HG03159 (cell line): ENCODE measurements around the gene TANGO6.
"Not testable (repeated sequence)": the region's sequence is repeated elsewhere in the genome, so short reads cannot be mapped to it uniquely, and the experiment has no call there.

ENCODE experiments used
- ATAC-seq: cut with Tn5 transposase; IDR thresholded peaks from one replicate; pipeline ENCODE4 v1.9.1; 2021; ENCODE audit warnings: mild to moderate bottlenecking, moderate library complexity; ENCODE audit not compliant: unreplicated experiment

Gene TANGO6

DNA sequence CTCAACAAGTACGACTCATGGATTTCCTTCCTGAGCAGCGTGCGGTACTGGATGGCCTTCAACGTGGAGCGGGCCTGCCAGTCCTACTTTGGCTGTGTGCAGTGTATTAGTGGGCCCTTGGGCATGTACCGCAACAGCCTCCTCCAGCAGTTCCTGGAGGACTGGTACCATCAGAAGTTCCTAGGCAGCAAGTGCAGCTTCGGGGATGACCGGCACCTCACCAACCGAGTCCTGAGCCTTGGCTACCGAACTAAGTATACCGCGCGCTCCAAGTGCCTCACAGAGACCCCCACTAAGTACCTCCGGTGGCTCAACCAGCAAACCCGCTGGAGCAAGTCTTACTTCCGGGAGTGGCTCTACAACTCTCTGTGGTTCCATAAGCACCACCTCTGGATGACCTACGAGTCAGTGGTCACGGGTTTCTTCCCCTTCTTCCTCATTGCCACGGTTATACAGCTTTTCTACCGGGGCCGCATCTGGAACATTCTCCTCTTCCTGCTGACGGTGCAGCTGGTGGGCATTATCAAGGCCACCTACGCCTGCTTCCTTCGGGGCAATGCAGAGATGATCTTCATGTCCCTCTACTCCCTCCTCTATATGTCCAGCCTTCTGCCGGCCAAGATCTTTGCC lies 271.1 kb downstream of the TANGO6 start:
- ATAC-seq, result no peak

GRCh38 chr16:69114976-69115355 lies 271.6 kb downstream of the TANGO6 start:
- ATAC-seq, result no peak

GRCh38 chr16:69115361-69115760 lies 272.0 kb downstream of the TANGO6 start:
- ATAC-seq, result no peak

DNA sequence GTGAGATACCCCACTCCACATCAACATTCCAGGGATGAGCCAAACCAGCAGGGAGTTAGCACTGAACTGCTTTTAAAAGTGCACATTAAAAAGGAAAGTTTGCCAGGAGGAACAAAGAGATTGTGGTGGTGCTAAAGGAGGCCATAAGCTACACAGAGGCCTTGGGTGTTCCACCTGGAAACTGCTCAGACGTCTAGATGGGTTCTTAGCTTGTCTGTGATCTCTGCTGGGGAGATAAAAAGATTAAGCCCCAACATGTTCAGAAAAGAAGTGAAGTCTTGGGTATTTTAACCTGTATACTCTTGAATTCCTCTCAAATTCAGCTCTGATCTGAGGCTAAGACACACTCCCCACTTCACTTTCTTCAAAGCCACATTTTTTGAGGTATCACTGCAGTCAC lies 272.5 kb downstream of the TANGO6 start:
- no peak for ATAC-seq

- no peak for ATAC-seq
These were observed 273.0 kb downstream of the TANGO6 start for GRCh38 chr16:69116256-69116875.

- ATAC-seq, result no peak
These were observed 273.6 kb downstream of the TANGO6 start for GRCh38 chr16:69116906-69117305.

DNA sequence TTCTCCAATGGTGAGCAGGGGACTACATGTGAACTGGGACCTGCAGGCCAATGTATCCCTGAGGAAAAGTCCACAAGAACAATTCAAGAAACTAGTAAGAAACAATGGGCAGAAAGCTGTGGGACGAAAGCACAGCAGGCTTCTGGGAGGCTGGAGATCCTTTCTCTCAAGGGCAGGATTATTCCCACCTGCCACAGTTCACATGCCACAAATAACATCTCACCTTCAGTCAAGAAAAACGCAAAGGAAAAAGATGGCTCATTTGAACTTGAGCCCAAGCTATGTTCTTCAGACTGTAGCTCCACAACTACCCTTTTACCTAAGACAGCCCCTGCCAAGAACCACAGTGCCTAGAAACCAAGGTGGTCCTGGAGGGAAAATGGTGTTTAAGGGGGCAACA lies 275.1 kb downstream of the TANGO6 start:
- no peak for ATAC-seq

DNA sequence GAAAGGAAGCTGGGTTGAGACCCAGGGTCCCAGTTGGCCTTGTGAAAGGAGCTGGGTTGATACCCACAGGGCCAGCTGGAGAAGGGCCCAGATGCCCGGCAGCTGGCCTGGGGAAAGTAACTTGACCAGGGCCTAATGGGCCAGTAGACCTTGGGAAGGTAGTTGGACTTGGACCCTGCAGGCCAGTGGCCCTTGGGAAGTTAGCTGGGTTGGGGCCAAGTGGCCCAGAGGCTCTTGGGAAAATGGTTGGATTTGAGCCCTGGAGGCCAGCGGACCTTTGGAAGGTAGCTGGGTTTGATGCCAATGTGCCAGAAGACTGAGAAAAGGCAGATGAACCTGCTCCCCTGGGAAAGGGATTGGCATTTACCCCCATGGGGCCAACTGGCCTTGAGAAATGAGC lies 275.7 kb downstream of the TANGO6 start:
- no peak for ATAC-seq

DNA sequence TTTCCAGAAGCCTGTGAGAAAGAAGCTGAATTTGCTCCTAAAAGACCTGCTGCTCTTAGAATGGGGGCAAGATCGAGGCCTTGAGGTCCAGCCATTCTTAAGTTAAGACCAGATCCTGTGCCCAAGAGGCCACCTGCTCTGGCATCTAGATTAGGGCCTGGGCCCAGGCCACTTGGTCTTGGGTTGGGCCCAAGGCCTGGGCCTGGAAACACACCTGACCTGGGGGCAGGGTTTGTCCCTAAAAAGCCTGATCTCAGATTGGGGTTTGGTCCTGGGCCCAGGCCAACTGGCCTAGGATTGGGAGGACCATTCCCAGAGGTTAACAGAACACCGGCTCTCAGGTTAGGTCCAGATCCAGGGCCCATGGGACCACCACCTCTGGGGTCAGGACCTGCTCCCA lies 276.2 kb downstream of the TANGO6 start:
- no peak for ATAC-seq

DNA sequence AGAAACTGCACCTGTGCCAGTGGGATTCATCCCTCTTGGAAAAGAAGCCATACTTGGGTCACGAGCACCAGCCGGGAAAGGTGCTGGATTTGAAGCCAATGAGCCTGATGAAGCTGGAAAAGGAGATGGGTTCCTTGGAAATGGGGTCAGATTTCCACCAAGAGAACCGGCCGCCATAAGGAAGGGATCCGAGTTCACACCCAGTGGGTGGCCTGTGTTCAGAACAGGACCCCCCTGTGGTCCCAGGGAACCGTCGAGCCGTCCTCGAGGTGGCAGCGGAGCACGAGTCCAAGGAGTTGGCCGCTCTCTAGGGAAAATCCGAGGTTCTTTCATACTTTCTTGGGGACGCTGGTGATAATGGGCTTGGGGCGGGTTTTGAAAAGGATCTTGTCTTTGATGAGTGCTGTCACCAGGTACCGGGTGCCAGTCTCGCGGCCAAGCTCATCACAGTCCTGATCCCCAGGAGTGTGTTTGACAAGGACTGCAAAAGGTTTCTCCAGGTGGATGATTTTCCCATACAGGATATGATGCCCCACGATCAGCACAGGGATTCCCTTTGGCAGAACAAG lies 276.8 kb downstream of the TANGO6 start:
- no peak for ATAC-seq

DNA sequence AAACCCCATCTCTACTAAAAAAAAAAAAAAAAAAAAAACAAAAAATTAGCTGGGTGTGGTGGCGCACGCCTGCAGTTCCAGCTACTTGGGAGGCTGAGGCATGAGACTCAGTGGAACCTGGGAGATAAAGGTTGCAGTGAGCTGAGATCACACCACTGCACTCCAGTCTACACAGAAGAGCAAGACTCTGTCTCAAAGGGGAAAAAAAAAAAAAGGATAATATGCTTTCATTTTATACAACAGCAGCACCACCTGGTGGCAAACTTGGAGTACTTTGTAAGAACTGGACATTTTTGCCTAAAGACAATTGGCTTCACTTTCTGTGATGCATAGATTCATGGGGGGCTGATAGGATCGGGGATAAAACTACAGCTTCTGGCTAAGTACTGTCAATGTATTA lies 280.6 kb downstream of the TANGO6 start:
- ATAC-seq, result no peak

DNA sequence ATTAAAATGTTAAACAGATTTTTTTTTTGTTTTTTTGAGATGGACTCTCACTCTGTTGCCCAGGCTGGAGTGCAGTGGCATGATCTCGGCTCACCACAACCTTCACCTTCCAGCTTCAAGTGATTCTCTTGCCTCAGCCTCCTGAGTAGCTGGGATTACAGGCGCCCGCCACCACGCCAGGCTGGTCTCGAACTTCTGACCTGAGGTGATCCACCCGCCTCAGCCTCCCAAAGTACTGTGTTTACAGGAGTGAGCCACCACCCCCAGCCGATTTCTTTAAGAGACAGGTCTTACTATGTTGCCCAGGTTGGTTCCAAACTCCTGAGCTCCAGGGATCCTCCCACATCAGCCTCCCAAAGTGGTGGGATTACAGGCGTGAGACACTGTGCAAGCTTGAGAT lies 281.1 kb downstream of the TANGO6 start:
- not testable (repeated sequence) for ATAC-seq

- not testable (repeated sequence) for ATAC-seq
These were observed 281.6 kb downstream of the TANGO6 start for GRCh38 chr16:69124961-69125360.

GRCh38 chr16:69126221-69126620 lies 282.9 kb downstream of the TANGO6 start:
- ATAC-seq, result no peak

DNA sequence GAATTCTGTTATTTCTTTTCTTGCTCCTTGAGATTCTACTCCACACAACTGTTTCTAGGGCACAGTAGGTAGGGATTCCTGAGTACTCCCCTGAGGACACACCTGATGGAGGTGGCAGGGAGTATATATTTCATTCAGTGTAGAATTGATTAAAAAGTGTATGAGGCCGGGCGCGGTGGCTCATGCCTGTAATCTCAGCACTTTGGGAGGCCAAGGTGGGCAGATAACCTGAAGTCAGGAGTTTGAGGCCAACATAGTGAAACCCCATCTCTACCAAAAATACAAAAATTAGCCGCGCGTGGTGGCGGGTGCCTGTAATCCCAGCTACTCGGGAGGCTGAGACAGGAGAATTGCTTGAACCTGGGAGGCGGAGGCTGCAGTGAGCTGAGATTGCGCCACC lies 283.5 kb downstream of the TANGO6 start:
- ATAC-seq, result not testable (repeated sequence)

DNA sequence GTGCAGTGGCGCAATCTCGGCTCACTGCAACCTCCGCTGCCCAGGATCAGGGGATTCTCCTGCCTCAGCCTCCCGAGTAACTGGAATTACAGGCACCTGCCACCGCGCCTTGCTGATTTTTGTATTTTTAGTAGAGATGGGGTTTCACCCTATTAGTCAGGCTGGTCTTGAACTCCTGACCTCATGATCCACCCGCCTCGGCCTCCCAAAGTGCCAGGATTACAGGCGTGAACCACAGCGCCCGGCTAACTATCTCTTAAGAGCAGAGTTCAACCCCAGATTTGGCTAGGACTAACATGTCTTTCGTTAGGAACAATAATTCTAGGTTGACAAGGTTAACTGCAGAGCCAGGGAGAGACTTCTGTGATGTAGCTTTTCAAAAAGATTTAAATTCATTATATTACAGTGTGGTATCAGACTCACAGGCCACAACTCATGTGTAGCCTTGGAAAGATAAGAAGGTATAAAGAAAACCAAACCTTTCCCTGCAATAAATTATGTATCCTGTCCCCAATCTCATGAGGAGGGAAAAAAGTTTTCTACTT lies 284.7 kb downstream of the TANGO6 start:
- ATAC-seq, result no peak

DNA sequence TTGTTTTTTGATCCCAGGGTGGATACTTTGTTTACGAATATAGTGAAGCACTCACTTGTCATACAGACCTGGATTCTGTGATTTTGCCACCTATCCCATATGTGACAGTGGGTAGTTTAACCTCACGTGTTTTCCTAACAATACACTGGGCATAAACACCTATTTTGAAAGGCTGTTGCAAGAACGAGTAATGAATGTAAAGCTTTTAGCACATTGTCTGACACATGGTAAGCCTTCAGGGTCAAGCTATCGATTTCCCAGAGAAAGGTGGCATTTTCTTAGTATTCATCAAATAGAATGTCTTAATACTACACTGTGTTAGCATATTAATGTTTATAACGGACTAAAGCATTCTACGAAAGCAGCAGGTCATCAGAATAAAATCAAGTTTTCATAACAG lies 287.1 kb downstream of the TANGO6 start:
- no peak for ATAC-seq

DNA sequence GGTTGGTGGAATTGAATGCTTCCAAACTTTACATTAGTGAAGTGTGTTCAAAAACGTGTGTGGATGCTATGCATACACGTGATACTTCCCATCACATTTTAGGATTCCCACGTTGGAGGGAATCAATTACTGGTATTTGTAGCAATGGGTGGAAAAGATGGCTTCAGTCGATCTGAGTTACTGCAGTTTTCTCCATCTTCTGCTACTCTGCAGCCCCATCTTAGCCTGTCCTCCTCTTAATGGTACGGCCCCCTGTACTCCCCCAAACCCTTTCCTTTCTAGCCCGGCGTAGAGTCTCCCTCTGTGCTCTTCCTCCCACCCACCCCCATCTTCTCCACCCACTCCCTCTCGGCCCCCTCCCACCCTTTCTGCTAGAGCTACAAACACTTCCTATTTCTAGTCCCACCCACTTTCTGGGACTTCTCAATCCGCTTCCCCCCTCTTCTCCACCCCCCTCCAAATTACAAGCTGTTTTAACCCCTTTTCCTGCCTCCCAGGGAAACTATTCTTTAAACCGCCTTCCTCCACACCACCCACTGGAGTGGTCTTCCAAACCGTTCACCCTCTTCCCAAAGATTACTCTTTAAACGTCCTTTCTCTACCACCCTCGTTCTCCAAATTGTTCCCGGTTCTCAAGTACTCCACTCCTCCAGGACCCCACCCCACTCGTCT lies 288.0 kb downstream of the TANGO6 start:
- no peak for ATAC-seq

- ATAC-seq, result peak; percentile 25
These were observed 288.6 kb downstream of the TANGO6 start for GRCh38 chr16:69131839-69132423.

DNA sequence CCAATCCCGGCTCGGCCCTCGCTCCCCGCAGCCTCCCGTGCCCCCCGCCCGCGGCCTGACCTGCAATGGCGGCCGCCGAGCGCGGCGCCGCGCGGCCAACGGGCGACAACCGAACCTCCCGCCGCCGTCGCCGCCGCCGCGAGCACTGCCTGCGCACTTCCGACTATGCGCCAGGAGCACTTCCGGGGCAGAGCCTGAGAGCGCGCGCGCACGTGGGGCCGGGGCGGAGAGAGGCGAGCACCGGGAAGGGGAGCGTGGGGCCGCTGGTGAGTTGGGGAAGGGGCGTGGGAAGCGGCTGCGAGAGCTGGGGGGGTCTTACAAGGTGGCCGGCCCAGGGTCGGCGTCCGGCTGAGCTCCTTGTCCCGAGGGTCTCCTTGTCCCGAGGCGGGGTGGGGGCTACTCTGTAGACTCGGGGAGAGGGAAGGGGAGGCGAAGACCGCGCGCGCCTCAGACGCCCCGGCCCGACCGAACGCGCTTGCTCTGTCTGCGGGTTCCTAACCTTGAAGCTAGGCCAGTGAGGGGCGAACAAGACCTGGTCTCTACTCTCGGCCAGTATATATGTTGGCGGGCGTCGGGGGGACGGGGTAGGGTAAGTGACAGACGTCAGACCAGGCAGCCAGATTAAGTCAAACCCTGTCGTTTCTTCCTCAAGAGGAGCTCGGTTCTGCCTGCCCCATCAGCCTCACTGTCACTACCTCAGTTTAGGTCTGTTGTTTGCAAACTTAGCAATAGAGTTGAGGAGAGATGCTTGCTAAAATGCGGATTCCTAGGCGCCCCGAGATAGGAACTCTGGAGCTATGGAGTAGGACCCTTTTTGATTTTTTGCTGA lies 289.3 kb downstream of the TANGO6 start, which contains the start of the genes CHTF8 and UTP4:
TSS of gene CHTF8 (minus strand) at position 165 of the 829 bp plus-strand sequence. CDS start 11,130 bp downstream, outside the sequence.
TSS of gene UTP4 (plus strand) at position 226 of the 829 bp plus-strand sequence. CDS start 811 bp downstream, outside the sequence.
- peak; percentile 90 for ATAC-seq
